GF-D8 (cell line): Measurements from ENCODE around the gene ATP10D.
"Not testable (repeated sequence)": the region's sequence is repeated elsewhere in the genome, so short reads cannot be mapped to it uniquely, and the experiment has no call there.

ENCODE experiments used
- DNase-seq: peaks from one replicate; lab custom pipeline; 2025; lab: John Stamatoyannopoulos, UW

Gene ATP10D

GRCh38 chr4:47488706-47489105 lies 3.6 kb downstream of the ATP10D start:
- no peak for DNase-seq

- no peak for DNase-seq
Measured at GRCh38 chr4:47490550-47490949, 5.5 kb downstream of the ATP10D start.

- DNase-seq = no peak
Measured at GRCh38 chr4:47493238-47494123, 8.4 kb downstream of the ATP10D start.

GRCh38 chr4:47494124-47494430 lies 9.0 kb downstream of the ATP10D start:
- no peak for DNase-seq

GRCh38 chr4:47498899-47499298 lies 13.8 kb downstream of the ATP10D start:
- DNase-seq = no peak

- DNase-seq = no peak
Measured at GRCh38 chr4:47499700-47500099, 14.6 kb downstream of the ATP10D start.

- no peak for DNase-seq
Measured at GRCh38 chr4:47500776-47501175, 15.7 kb downstream of the ATP10D start.

- no peak for DNase-seq
Measured at GRCh38 chr4:47505147-47505546, 20.1 kb downstream of the ATP10D start.

- no peak for DNase-seq
Measured at GRCh38 chr4:47505666-47506065, 20.6 kb downstream of the ATP10D start.

GRCh38 chr4:47510506-47511143 lies 25.6 kb downstream of the ATP10D start:
- DNase-seq = no peak

GRCh38 chr4:47513461-47513860 lies 28.4 kb downstream of the ATP10D start:
- DNase-seq = no peak

GRCh38 chr4:47519239-47519883 lies 34.3 kb downstream of the ATP10D start:
- no peak for DNase-seq

GRCh38 chr4:47525154-47525819 lies 40.2 kb downstream of the ATP10D start:
- no peak for DNase-seq

- no peak for DNase-seq
Measured at GRCh38 chr4:47526281-47526680, 41.2 kb downstream of the ATP10D start.

- not testable (repeated sequence) for DNase-seq
Measured at GRCh38 chr4:47528646-47529045, 43.6 kb downstream of the ATP10D start.

GRCh38 chr4:47530801-47531200 lies 45.7 kb downstream of the ATP10D start:
- DNase-seq = no peak

GRCh38 chr4:47531241-47531953 lies 46.3 kb downstream of the ATP10D start:
- peak; percentile 69 for DNase-seq

GRCh38 chr4:47531954-47532321 lies 46.9 kb downstream of the ATP10D start:
- DNase-seq = no peak

- no peak for DNase-seq
Measured at GRCh38 chr4:47532658-47533057, 47.6 kb downstream of the ATP10D start.

GRCh38 chr4:47533689-47534347 lies 48.7 kb downstream of the ATP10D start:
- DNase-seq = no peak

GRCh38 chr4:47534772-47535171 lies 49.7 kb downstream of the ATP10D start:
- DNase-seq = no peak
